ENCODE results near the gene TTC39A. TPM values are rescaled to one million over a fixed set of nuclear protein-coding genes. Genes with fewer than 3 reads are reported as not detected.

Gene TTC39A
- total RNA-seq, 1 donor = 0.43 TPM

DNA sequence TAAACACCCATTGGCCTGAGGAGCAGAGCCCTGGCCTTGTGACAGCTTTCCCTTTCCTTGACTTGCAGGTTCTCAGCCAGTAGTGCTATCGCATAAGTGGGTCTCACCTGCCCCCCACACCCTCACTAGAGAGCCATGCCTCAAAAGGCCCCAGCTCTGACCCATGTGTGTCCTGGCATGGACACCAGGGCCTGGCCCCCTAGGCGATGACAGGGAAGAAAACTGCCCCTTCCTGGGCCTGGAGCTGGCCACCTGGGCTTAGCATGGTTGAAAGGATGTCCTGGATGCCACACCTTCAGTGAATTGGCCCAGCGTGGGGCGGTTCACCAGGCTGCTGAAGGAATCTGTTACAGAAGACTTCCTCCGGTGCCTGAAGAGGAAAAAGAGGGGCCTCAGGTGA lies 18.5 kb downstream of the TTC39A start:
- H3K4me3 ChIP-seq (ENCODE audit: low read depth, low read length) = no peak overlapping the region
- TF ChIP-seq CTCF (IDR thresholded peaks at IDR 0.05; ENCODE audit: insufficient read depth, low read depth, low read length) = no peak
- no peak for DNase-seq (ENCODE audit: low read depth)

GRCh38 chr1:51310871-51311613 lies 19.3 kb downstream of the TTC39A start:
- TF ChIP-seq CTCF (IDR thresholded peaks at IDR 0.05; ENCODE audit: insufficient read depth, low read depth, low read length) = no peak
- no peak overlapping the region for H3K4me3 ChIP-seq (ENCODE audit: low read depth, low read length)
- no peak for DNase-seq (ENCODE audit: low read depth)

DNA sequence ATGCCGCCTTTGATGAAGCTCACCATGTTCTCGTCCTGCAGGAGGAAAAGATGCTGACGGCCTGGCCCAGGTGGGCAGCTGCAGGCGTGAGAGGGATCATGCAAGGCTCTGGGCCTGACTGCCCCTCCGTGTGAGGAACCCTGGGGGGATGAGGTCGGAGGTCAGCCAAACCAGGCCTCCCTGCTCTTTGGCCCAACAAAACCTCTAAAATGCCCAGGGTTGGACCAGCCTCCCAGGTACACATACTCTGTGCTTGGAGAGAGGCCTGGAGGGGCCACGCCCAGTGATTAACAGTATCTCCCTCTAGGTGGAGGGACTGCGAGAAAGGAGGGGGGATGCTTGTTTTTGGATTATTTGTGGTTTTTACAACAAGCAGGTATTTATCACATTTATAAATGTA lies 21.1 kb downstream of the TTC39A start:
- DNase-seq (ENCODE audit: low read depth) = no peak
- no peak overlapping the region for H3K4me3 ChIP-seq (ENCODE audit: low read depth, low read length)
- TF ChIP-seq CTCF (IDR thresholded peaks at IDR 0.05; ENCODE audit: insufficient read depth, low read depth, low read length) = no peak

DNA sequence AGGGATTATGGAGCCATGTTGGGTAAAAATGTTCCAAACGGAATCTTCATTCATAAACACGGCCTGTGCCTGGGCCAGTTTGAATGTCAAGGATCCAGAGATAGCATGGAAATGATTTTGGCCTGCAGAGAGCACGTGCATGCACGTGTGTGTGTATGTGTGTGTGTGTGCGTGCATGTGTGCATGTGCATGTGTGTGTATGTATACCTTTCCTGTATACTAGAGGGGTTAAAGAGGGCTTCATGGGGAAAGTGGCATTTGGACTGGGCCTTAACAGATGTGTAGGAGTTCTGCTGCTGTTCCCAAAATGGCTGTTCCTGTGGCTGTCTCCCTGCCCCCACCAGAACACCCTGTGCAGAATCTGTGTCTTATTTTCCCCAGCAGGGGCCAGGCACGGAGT lies 21.7 kb downstream of the TTC39A start:
- TF ChIP-seq CTCF (IDR thresholded peaks at IDR 0.05; ENCODE audit: insufficient read depth, low read depth, low read length) = no peak
- H3K4me3 ChIP-seq (ENCODE audit: low read depth, low read length) = no peak overlapping the region
- no peak for DNase-seq (ENCODE audit: low read depth)

- TF ChIP-seq CTCF (IDR thresholded peaks at IDR 0.05; ENCODE audit: insufficient read depth, low read depth, low read length) = no peak
- no peak overlapping the region for H3K4me3 ChIP-seq (ENCODE audit: low read depth, low read length)
- DNase-seq (ENCODE audit: low read depth) = no peak
Measured at GRCh38 chr1:51306950-51307349, 23.4 kb downstream of the TTC39A start.

DNA sequence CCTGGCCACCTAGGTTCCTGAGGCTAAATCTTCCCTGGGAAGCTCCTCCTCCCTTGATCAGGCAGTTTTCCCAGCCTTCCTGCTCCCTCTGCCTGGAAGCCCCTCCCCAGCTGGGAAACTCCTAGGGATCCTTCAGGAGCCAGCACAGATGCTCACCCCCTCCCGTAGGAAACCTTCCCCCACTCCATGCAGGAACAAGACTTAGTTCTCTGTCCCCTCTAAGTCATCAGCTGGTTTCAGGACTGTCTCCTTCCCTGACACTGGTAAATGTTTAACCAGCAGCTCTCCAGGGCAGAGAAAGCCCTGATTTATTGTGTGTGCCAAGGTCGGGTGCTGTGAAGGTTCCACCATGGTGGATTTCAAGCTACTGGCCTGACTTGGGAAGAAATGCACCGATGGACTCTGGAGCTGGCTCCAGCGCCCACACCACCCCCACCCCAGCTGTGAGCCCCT lies 25.0 kb downstream of the TTC39A start:
- DNase-seq (ENCODE audit: low read depth) = no peak
- no peak overlapping the region for H3K4me3 ChIP-seq (ENCODE audit: low read depth, low read length)
- no peak for TF ChIP-seq CTCF (IDR thresholded peaks at IDR 0.05; ENCODE audit: insufficient read depth, low read depth, low read length)

GRCh38 chr1:51304360-51304759 lies 26.0 kb downstream of the TTC39A start:
- no peak overlapping the region for H3K4me3 ChIP-seq (ENCODE audit: low read depth, low read length)
- no peak for DNase-seq (ENCODE audit: low read depth)
- TF ChIP-seq CTCF (IDR thresholded peaks at IDR 0.05; ENCODE audit: insufficient read depth, low read depth, low read length) = no peak

Data from fibroblast of villous mesenchyme (primary cell).